NCI-H526 (cell line): Measurements from ENCODE around the gene UNC5C.

ENCODE experiments used
- DNase-seq, 2 experiments: peaks; one replicate each; lab custom pipeline; 2025; lab: John Stamatoyannopoulos, UW

The UNC5C gene

GRCh38 chr4:95348418-95348817, 200.4 kb downstream of the UNC5C start:
- DNase-seq = no peak

GRCh38 chr4:95343235-95343634, 205.5 kb downstream of the UNC5C start:
- DNase-seq = no peak

- DNase-seq = no peak
These were observed 208.6 kb downstream of the UNC5C start for GRCh38 chr4:95340191-95340590.

- no peak for DNase-seq
These were observed 223.1 kb downstream of the UNC5C start for GRCh38 chr4:95325665-95326064.

GRCh38 chr4:95319169-95319568, 229.6 kb downstream of the UNC5C start:
- no peak for DNase-seq

- no peak for DNase-seq
These were observed 230.3 kb downstream of the UNC5C start for GRCh38 chr4:95318483-95318882.

GRCh38 chr4:95318044-95318443, 230.7 kb downstream of the UNC5C start:
- DNase-seq = no peak

- DNase-seq = no peak
These were observed 231.5 kb downstream of the UNC5C start for GRCh38 chr4:95317085-95317793.

- no peak for DNase-seq
These were observed 234.2 kb downstream of the UNC5C start for GRCh38 chr4:95314573-95314972.

- DNase-seq = no peak
These were observed 243.9 kb downstream of the UNC5C start for GRCh38 chr4:95304898-95305297.

GRCh38 chr4:95300304-95300703, 248.5 kb downstream of the UNC5C start:
- DNase-seq = no peak

- no peak for DNase-seq
These were observed 252.7 kb downstream of the UNC5C start for GRCh38 chr4:95296052-95296451.

GRCh38 chr4:95295157-95295556, 253.6 kb downstream of the UNC5C start:
- DNase-seq = no peak

GRCh38 chr4:95294321-95294720, 254.5 kb downstream of the UNC5C start:
- DNase-seq = no peak

- DNase-seq = no peak
These were observed 255.8 kb downstream of the UNC5C start for GRCh38 chr4:95293014-95293413.

- DNase-seq = no peak
These were observed 258.1 kb downstream of the UNC5C start for GRCh38 chr4:95290702-95291101.

- DNase-seq = peak in 1 of 2 experiments; percentile 29
These were observed 259.6 kb downstream of the UNC5C start for GRCh38 chr4:95289028-95289634.

GRCh38 chr4:95288552-95288951, 260.2 kb downstream of the UNC5C start:
- no peak for DNase-seq

- no peak for DNase-seq
These were observed 263.0 kb downstream of the UNC5C start for GRCh38 chr4:95285797-95286196.

- no peak for DNase-seq
These were observed 264.1 kb downstream of the UNC5C start for GRCh38 chr4:95284655-95285054.

- DNase-seq = no peak
These were observed 265.5 kb downstream of the UNC5C start for GRCh38 chr4:95283320-95283719.

- DNase-seq = no peak
These were observed 276.0 kb downstream of the UNC5C start for GRCh38 chr4:95272797-95273196.

- DNase-seq = no peak
These were observed 276.7 kb downstream of the UNC5C start for GRCh38 chr4:95272036-95272435.
